Measurements from ENCODE around the gene ACSL3. TPM values are rescaled to one million over a fixed set of nuclear protein-coding genes. Genes with fewer than 3 reads are reported as not detected.

Gene ACSL3
- total RNA-seq, 1 experiment from 2014 or later, result 85.2 TPM

DNA sequence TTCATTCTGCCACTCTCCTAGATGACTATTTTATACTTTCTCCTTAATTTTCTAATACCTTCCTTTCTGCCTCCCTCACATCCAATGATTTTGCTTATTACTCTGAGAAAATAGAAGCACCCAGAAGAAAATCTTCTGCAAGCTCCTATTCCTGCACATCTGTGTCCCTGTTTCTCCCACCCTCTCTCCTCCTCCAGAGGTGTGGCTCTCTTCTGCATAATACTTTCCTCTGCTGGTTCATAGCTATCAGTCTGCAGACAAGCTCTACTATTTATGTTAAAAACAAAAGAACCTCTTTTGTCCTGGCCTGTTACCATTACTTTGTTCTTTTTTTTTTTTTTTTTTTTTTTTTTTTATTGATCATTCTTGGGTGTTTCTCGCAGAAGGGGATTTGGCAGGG lies 34.3 kb downstream of the ACSL3 start:
- POLR2A ChIA-PET, result no interaction called here
- Histone ChIP-seq H3K27ac (ENCODE audit: low read length) (no peak overlapping the region), H3K9me3 (ENCODE audit: control insufficient read depth, insufficient read depth, low read depth, low read length) (no peaks in the 10 kb centered on the region), H3K4me1 (ENCODE audit: control insufficient read depth, insufficient read depth, low read length) (peaks cover 8% of the 10 kb centered on the region), H3K27me3 (ENCODE audit: control insufficient read depth, insufficient read depth, low read length) (no peaks in the 10 kb centered on the region), H3K4me3 (ENCODE audit: low read depth in 2 of 2, low read length in 2 of 2) (no peak overlapping the region), H3K36me3 (ENCODE audit: control insufficient read depth, insufficient read depth, low read length) (no peaks in the 10 kb centered on the region)
- DNase-seq (ENCODE audit: low read depth, low spot score), result no peak
- no peak for ATAC-seq
- TF ChIP-seq SIN3A (IDR thresholded peaks at IDR 0.05; ENCODE audit: borderline replicate concordance, insufficient read depth, low read depth, low read length) (no peak), TCF7L2 (IDR thresholded peaks at IDR 0.05; ENCODE audit: low read depth, low read length) (no peak), POLR2AphosphoS5 (IDR thresholded peaks at IDR 0.05; ENCODE audit: low read depth, low read length) (no peak)
- TF ChIP-seq, protein P1, sequence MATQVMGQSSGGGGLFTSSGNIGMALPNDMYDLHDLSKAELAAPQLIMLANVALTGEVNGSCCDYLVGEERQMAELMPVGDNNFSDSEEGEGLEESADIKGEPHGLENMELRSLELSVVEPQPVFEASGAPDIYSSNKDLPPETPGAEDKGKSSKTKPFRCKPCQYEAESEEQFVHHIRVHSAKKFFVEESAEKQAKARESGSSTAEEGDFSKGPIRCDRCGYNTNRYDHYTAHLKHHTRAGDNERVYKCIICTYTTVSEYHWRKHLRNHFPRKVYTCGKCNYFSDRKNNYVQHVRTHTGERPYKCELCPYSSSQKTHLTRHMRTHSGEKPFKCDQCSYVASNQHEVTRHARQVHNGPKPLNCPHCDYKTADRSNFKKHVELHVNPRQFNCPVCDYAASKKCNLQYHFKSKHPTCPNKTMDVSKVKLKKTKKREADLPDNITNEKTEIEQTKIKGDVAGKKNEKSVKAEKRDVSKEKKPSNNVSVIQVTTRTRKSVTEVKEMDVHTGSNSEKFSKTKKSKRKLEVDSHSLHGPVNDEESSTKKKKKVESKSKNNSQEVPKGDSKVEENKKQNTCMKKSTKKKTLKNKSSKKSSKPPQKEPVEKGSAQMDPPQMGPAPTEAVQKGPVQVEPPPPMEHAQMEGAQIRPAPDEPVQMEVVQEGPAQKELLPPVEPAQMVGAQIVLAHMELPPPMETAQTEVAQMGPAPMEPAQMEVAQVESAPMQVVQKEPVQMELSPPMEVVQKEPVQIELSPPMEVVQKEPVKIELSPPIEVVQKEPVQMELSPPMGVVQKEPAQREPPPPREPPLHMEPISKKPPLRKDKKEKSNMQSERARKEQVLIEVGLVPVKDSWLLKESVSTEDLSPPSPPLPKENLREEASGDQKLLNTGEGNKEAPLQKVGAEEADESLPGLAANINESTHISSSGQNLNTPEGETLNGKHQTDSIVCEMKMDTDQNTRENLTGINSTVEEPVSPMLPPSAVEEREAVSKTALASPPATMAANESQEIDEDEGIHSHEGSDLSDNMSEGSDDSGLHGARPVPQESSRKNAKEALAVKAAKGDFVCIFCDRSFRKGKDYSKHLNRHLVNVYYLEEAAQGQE (IDR thresholded peaks at IDR 0.05; ENCODE audit: insufficient read depth in 1 of 2, low read depth in 2 of 2, low read length in 1 of 2), result no peak
- TF ChIP-seq, protein P2, sequence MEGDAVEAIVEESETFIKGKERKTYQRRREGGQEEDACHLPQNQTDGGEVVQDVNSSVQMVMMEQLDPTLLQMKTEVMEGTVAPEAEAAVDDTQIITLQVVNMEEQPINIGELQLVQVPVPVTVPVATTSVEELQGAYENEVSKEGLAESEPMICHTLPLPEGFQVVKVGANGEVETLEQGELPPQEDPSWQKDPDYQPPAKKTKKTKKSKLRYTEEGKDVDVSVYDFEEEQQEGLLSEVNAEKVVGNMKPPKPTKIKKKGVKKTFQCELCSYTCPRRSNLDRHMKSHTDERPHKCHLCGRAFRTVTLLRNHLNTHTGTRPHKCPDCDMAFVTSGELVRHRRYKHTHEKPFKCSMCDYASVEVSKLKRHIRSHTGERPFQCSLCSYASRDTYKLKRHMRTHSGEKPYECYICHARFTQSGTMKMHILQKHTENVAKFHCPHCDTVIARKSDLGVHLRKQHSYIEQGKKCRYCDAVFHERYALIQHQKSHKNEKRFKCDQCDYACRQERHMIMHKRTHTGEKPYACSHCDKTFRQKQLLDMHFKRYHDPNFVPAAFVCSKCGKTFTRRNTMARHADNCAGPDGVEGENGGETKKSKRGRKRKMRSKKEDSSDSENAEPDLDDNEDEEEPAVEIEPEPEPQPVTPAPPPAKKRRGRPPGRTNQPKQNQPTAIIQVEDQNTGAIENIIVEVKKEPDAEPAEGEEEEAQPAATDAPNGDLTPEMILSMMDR (IDR thresholded peaks at IDR 0.05), result no peak
- no TSS peak for BruUV-seq (replicated peaks)
- in situ Hi-C loops (cut with HindIII; ENCODE audit: low pct_unique_long_range_greater_than_20kb, low sequenced_read_pairs) (no loop called here), intact Hi-C loops (cut with micrococcal nuclease; ENCODE audit: unreplicated experiment) (no loop called here)
- CTCF ChIA-PET, result no interaction called here

DNA sequence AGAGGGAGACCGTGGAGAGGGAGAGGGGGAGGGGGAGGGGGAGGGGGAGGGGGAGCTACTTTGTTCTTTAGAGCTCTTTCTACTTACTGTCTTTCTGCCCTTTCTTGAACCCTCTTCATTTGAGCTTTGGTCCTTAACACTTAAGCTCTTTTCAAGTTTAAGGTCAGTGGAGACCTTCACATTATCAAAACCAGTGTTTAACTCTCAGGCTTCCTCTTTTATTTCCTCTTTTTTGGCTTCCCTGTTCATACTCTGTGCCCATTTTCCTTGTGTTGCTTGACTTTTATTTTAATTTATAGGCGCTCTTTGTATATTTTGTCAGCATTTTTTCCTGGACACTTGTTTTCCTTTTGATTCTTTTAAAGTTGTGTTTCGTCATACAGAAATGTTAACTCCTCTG lies 37.1 kb downstream of the ACSL3 start:
- no peaks in the 10 kb centered on the region for H3K27me3 ChIP-seq (ENCODE audit: control insufficient read depth, insufficient read depth, low read length)
- H3K9me3 ChIP-seq (ENCODE audit: control insufficient read depth, insufficient read depth, low read depth, low read length), result no peaks in the 10 kb centered on the region
- intact Hi-C loops (cut with micrococcal nuclease; ENCODE audit: unreplicated experiment) (no loop called here), in situ Hi-C loops (cut with HindIII; ENCODE audit: low pct_unique_long_range_greater_than_20kb, low sequenced_read_pairs) (no loop called here)
- no TSS peak for BruUV-seq (replicated peaks)
- H3K36me3 ChIP-seq (ENCODE audit: control insufficient read depth, insufficient read depth, low read length), result no peaks in the 10 kb centered on the region
- ATAC-seq, result no peak
- POLR2A ChIA-PET, result no interaction called here
- H3K4me3 ChIP-seq (ENCODE audit: low read depth in 2 of 2, low read length in 2 of 2), result no peak overlapping the region
- TF ChIP-seq, protein P1 (IDR thresholded peaks at IDR 0.05; ENCODE audit: insufficient read depth in 1 of 2, low read depth in 2 of 2, low read length in 1 of 2), result no peak
- TF ChIP-seq, protein P2 (IDR thresholded peaks at IDR 0.05), result no peak
- TF ChIP-seq POLR2AphosphoS5 (IDR thresholded peaks at IDR 0.05; ENCODE audit: low read depth, low read length) (no peak), TCF7L2 (IDR thresholded peaks at IDR 0.05; ENCODE audit: low read depth, low read length) (no peak), SIN3A (IDR thresholded peaks at IDR 0.05; ENCODE audit: borderline replicate concordance, insufficient read depth, low read depth, low read length) (no peak)
- no peak for DNase-seq (ENCODE audit: low read depth, low spot score)
- CTCF ChIA-PET, result no interaction called here
- no peak overlapping the region for H3K27ac ChIP-seq (ENCODE audit: low read length)
- peaks cover 13% of the 10 kb centered on the region for H3K4me1 ChIP-seq (ENCODE audit: control insufficient read depth, insufficient read depth, low read length)

Measured in Panc1 (cell line).